ENCODE data around the gene SPTLC2. TPM values are rescaled to one million over a fixed set of nuclear protein-coding genes. Genes with fewer than 3 reads are reported as not detected.

SPTLC2 gene
- total RNA-seq, 8 experiments from 2014 or later: 14.5 to 46.9 (median 20.0) TPM

Other genes with a start within 250 kb of the SPTLC2 start
- gene TMED8, start 239.5 kb downstream of the SPTLC2 start, total RNA-seq: 10 to 100 TPM; 14.8 to 24.0 (median 21.8) TPM
- gene SAMD15, start 239.3 kb downstream of the SPTLC2 start, total RNA-seq: 10 to 100 TPM in 1 of 8 experiments, 1 to 10 TPM in 7; 1.2 to 12.8 (median 3.4) TPM
- 1 to 10 TPM in 2 of 8 experiments, under 1 TPM in 6; 0.33 to 3.0 (median 0.73) TPM for gene NOXRED1, start 193.1 kb downstream of the SPTLC2 start, total RNA-seq
- 10 to 100 TPM; 17.5 to 33.8 (median 25.7) TPM for gene VIPAS39, start 159.0 kb downstream of the SPTLC2 start, total RNA-seq
- 100 to 1,000 TPM in 5 of 8 experiments, 10 to 100 TPM in 3; 76.3 to 203 (median 126) TPM for gene AHSA1, start 158.5 kb downstream of the SPTLC2 start, total RNA-seq
- gene ISM2, start 117.8 kb downstream of the SPTLC2 start, total RNA-seq: 10 to 100 TPM in 1 of 8 experiments, 1 to 10 TPM in 3, under 1 TPM in 4; 0.17 to 19.0 (median 0.92) TPM
- gene ALKBH1, start 91.4 kb upstream of the SPTLC2 start, total RNA-seq: 10 to 100 TPM in 7 of 8 experiments, 1 to 10 TPM in 1; 9.9 to 15.1 (median 11.8) TPM
- gene SLIRP, start 91.5 kb upstream of the SPTLC2 start, total RNA-seq: 100 to 1,000 TPM; 236 to 815 (median 405) TPM
- gene SNW1, start 144.5 kb upstream of the SPTLC2 start, total RNA-seq: 10 to 100 TPM; 56.0 to 75.6 (median 66.9) TPM
- gene ADCK1, start 183.5 kb upstream of the SPTLC2 start, total RNA-seq: 10 to 100 TPM in 1 of 8 experiments, 1 to 10 TPM in 7; 4.1 to 13.1 (median 5.3) TPM